ENCODE results near the gene NT5DC4.

Gene NT5DC4

DNA sequence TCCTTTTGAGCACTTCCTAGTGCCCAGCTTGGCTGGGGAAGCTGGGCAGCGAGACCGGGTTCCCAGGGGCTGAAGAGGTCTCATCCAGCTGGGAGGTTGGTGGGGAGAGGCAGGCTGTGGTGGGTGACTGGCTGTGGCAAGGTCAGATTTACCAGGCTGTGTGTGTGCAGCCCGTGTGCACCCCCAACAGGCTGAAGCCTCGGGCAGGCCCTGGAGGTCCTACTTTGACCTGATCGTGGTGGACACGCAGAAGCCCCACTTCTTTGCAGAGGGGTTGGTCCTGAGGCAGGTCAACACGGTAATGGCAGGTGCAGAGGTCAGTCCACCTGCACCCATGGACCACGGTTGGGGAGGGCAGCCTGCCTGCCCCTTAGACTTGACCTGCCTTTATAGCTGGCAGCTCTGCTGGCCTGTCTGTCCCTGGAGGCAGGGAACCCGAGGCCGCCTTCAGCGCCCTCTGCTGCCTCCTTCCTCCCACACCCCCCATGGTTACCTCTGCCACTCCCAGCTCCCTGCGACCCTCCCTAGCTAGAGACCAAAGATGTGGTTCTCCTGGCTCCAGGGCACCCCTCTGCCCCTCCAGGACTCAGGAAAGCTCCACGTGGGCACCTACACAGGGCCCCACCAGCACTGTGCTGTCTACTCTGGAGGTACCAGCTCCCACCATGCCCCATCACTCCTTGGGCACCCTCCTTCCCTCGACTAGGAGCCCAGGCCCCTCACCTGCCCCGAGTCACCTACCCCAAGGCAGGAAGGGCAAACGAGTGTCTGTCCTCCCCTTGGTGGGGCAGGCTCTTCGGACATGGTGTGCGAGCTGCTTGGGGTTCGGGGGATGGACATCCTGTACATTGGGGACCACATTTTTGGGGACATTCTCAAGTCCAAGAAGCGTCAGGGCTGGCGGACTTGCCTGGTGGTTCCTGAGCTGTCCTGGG, 4.0 kb downstream of the NT5DC4 start:
- DNase-seq: peak in 1 of 2 donors; percentile 40

DNA sequence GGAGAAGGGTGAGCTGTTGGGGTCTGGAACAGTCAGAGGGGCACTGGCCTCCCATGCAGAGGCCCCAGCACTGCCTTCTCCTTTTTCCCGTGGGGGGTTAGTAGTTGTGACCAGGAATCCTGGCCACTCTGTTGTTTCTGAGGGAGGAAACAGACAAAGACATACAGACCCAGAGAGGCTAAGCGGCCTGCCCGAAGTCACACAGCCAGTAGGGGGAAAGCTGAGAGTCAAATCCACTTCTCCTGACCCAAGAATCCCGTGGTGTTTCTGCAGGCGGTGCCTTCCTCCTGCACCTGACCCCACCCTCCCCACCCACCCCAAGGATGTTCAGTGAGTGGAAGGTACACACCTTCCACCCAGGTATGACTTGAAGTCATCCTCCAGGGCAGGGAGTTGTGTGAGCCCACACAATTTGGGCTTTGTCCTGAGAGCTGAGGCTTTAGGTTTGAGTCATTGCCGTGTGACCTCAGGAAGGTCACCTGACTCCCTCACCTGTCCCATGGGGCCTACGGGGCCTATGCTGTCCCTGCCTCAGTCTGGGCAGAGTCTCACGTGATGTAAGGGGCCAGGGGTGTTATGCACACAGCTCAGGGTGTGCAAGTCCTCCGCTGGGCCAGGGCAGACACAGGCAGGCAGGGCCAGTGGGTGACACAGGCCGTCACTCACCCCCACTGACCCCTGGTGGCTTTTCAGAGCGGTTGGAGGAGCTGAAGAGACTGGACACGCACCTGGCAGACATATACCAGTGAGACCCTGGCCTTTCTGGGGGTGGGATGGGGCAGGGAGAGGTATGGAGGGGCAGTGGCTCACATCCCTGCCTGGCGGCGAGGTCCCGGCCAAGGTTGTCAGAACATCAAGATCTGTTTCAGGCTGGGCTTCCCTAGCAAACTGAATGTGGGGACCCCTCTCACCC, 5.0 kb downstream of the NT5DC4 start:
- DNase-seq: no peak

DNA sequence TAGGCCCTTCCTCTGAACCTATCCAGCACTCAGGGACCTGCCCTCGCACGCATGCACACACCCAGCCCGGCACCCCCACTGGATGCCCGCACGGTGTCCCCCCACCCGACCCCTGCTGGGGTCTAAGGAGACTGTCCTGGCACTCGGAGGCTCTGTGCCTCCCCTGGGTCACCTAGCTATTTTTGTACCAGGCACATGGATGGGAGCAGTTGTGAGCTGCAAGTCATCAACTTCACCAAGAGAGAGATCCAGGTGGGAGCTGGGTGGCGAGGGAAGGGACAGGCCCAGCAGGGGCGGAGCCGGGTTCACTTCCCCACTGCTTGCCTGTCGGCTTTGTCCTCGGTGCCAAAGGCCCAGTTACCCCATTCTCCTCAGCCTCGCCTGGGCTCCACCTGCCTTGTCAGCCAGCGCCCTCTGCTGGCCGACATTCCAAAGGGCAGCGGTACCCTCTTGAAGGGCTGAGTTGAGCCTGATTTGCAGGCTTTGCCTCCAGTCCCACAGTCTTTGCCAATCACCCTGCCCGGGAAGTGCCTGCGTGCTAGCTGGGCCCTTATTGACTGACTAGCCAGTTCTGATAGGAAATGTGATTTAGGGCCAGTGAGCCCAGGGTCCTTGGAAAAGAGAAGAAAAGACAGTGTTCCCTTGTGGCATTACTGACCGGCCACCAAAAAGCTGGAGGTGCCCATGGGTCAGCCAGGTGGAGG, 5.8 kb downstream of the NT5DC4 start:
- peak; percentile 68 to 89 for DNase-seq

DNA sequence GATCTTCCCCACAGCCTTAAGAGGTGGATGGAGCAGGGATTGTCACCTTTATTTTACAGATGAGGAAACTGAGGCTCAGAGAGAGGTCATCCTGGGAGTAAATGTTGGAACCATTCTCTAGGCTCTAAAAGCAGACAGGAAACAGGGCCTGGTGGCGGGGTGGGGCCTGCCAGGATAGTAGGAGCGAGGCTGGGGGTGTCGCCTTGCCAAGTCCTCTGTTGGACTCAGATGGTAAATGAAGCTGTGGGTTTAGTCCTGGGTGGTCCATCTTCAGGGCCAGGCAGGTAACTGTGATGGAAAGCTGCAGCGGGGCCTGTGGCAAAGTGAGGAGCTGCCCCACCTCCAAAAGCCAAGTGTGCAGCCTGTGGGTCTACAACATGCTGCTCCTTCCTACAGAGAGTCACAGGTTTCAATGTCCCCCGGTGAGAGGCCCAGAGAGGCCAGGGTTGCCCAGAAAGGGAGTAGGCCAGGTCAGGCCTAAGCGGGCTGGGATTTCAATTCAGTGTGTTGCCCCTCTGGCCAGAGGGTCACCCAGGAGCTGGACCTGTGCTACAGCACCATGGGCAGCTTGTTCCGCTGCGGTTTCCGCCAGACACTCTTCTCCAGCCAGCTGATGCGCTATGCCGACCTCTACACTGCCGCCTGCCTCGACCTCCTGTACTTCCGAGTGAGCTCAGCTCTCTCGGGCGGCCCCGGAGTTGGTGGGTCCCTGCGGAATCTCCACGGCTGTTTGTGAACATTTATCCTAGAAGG, 6.6 kb downstream of the NT5DC4 start:
- DNase-seq: no peak

DNA sequence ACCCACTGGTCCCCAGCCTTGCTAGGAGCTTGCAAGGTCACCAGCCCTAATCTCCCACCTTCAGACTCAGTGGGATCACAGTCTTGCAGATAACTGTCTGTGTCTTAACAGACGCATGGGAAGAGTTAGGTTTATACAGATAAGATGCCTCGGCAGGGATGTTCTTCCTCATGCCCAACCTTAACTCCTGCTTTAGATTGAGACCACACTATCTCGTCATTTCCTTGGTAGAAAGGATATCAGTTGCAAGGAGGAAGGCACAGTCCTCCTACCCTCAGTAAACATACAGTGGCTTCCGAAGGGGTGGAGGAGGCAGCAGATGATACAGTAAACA, 7.2 kb downstream of the NT5DC4 start:
- no peak for DNase-seq

DNA sequence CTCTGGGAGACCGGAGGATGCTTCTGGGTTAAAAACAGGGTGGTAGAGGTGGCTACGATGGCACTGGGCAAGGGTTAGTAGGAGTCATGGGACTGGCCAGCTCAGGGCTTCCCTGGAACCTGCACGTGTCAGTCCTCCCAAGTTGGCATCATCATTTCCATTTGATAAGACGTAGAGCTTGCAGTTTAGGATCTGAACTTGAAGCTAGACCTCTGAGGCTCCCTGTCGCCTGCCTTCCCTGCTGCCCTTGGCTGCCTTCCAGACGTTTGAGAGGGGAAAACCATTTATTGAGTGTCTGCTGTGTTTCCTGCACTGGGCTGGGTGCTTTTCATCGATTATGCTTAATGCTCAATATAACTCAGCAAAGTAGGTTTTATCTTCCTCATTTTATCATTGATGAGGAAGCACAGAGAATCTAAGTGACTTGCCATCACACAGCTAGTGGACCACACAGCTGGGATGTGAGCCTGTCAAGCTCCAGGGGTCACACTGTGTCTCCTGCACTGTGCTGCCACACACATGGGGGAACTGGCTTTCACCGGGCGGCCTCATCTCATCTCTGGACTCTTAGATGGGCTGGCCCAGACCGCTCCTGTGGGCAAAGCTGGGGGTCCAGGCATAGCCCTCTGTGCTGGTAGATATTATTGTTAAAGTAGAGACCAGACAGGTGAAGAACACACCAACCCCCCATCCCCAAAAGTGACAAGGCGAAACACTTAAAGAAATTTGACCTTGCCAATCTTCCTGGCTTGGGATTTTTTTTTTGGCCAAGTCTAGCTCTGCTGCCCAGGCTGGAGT, 7.8 kb downstream of the NT5DC4 start:
- DNase-seq: no peak

DNA sequence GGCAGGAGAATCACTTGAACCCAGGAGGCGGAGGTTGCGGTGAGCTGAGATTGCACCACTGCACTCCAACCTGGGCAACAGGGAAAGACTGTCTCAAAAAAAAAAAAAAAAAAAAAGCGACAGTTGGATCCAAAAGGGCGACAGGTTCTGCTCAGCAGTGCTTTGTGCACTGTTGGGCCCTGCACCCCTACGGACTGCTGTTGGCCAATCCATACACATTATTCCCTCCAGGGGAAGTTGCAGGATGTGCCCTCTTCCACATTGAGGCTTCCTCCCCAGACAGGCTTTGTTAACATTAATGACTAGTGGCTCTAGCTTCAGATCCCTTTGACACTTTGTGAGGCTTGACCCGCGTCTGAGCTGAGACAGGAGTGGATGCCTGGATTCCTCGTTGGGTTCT, 9.4 kb downstream of the NT5DC4 start:
- no peak for DNase-seq

DNA sequence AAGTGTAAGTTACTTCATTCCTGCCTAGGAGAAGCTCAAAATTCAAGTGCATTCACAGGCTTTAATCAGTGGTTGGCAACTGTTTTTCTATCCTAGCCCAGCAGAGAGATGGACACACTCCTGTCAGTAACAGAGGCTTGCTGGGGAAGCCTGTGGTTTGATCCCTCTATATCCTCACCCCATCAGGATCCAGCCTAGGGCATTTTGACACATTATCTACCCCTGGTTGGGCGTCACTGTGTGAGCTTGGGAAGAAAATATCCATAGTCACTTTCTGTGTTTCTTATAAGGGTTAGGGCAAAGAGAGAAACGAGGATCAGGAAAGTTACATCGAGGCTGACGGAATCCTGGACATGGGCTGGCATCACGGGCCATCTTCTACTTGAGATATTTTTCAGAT, 10.0 kb downstream of the NT5DC4 start:
- DNase-seq: no peak

DNA sequence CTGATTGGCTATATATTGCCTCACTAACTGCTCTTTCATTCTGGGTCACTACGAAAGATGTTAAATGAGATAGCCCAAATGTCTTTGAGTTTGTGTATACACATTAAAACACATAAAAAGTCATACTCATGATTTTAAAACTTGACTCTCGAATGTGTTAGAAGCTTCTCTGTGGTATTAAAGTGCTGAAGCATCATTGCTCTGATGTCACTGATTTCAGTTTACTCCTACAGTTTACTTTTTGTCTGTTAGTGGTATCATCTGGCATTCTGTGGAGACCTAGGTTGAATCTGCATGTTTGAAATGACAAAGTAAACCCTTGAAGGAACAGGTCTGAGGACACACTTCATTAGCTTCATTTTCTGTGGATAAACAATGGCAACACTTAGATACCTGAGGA, 10.7 kb downstream of the NT5DC4 start:
- no peak for DNase-seq

DNA sequence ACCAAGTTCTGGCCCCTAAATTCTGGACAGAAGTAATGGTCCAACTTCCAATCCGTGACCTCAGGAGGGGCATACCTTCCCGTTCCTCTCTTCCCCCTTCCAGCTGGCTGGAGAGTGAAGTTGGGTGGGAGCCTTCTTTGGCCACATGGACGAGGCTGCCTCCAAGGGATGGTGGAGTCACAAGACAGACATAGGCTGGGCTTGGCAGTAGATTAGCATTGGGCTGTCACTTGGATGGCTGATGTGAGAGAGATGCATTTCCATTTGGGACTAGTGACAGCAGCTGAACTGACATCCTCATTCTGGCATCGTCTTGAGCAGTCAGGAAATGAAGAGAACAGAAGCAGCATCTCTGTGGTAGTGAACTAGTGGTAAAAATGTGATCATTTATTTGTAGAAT, 12.6 kb downstream of the NT5DC4 start:
- DNase-seq: no peak

DNA sequence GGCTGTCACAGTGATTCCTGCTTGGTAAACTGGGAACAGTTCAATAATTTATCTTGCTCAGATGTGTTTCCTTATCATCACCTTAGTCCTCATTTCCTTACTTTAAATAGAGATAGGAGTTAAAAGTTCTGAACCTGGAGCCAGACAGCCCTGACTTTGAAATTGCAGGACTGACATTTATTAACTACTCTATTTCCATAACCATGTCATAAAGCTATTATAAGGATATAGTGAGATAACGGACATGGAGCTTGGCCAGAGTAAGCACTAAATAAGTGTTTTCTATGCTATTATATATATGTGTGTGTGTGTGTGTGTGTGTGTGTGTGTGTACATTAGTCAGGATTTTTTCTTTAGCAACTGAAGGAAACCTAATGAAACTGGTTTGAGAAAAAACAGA, 13.1 kb downstream of the NT5DC4 start:
- no peak for DNase-seq

DNA sequence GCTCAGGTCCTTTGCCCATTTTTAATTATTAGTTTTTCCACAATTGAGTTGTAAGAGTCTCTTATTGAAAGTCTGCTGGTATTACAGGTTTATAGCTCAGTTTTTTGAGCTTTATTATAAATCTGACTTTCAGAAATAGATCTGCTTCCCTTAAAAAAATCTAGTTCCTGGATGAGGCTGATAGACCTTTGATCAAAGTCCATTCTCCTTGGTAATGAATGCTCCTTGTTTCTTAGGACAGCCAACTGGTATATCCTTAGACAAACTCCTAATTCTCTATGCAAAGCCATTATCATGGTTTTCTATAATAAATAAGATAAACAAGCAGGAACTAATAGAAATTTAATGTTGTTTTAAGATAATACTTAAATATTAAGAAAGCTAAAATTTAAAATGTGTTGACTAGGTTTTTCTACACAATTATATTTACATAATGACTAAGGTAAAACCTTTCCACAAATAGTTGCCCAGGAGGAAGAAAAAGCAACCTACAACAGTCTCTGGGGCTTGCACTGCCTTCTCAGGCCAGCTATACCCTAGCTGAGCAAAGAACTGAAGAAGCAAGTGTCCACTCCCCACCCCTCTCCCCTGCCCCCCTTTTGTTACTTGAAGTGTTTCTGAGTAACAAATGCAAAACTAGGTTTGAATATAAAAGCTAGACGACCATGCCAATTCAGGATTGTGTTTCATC, 16.9 kb downstream of the NT5DC4 start:
- no peak for DNase-seq

DNA sequence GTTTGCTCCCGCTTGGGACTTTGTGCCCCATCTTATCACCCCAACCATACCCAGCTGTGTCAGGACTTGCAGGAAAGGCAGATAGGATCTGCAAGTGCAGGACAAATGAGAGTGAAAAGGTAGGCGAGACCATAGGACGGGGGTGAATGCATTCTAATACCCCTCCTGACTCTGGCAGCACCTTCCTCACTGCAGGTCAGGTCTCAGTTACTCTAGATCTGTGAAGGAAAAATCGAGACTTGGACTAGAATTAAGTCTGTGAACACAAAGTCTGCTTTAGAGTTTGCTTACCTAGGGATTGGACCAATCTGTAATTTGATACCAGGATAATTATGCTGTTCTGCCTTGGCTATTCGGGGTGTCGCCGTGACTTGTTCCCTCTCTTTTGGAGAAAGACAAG, 19.7 kb downstream of the NT5DC4 start:
- no peak for DNase-seq

DNA sequence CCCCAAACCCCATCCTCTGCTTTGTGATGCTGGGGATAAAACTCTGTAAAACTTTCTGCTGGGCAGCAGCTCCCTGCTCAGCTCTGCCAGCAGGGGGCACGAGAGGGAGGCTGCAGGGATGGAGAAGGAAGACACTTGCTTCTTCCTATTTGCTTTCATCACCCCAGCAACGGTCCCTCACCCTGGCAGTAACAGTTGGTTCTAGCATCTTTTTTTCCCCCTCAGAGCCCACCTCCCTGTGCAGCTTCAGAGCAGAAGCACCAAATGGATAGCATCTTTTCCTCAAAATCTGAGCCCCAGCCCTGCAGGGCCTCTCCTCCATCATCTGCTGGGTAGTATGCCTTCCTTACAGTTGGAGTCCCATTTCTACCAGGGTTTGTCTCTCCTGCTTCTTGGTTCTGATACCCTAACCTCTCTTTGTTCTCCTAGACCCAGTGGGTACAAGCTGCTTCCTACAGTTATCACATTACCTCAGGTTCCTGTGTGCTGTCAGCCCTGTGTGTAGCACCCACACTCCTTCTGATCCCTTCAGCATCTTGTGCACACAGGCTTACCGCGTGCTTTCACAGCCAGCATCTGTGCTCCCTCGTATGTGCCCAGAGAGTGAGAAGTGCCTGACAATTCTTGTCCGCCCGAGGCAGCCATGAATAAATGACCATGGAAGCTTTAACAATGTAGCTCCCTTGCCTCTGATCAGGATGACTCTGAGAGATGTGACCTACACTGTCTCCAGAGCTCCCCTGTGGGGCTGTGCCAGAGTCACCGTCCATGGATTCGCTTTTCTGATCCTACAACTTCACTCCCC, 29.1 kb downstream of the NT5DC4 start:
- peak; percentile 52 to 84 for DNase-seq

DNA sequence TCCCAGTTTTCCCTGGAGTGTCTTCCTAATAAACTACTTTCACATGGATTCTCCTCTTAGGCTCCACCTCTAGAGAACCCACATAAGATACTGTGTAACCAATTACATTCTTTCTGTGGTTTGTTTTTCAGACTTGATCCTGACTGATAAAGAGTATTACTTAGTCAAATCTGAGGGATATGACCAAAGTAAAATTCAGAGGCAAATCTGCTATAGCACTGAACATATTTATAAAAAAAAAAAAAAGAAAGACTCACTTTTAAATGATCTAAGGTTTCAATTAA, 29.7 kb downstream of the NT5DC4 start:
- no peak for DNase-seq

DNA sequence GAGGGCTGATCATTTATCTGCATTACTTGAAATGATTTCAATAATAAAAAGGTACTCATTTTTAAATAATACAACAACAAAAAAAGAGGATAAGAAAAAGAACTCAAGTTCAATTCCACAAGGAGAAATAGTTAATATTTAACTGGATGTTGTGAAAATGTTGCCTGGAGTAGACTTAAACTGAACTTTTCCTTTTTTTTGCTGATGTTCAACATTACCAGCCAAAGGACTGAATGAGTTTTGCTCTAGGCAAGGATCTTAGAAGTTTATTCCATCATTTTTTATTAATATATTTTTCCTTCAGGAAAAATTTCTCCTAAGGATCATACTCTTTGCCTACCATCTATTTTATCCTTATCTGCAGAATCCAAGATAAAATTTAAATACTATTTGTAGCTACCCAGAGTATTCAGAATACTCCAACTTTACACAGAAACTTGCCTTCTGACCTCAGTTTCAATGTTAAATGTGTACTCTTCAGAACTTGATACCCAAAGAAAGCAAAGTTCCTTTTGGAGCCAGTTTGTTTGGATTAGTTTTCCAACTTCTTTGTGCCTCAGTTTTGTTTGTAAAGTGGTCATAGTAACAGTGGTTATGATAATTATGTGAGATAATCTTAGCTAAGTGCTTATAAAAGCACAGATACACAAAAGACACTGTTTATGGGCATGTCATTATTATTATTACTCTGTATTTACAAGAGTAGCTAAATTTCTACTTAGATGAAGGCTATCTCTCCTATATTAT, 30.8 kb downstream of the NT5DC4 start:
- no peak for DNase-seq

DNA sequence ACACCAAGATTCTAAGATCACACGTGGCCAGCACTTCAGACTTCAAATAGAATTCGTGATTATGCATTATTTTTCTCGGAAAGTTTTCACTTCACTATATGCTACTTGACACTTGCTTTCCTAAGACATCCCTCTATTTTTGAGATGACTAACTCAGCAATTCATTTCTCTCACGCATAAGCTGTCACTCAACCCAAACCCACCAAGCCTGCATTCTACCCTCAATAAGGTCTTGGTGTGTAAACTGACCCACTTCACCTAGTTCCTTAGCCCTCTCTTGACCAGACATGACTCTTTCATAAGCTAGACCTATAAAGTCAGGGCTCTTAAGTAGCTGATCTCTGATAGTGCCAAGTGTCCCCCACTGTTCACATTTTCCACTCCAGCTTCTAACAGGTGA, 31.8 kb downstream of the NT5DC4 start:
- no peak for DNase-seq

DNA sequence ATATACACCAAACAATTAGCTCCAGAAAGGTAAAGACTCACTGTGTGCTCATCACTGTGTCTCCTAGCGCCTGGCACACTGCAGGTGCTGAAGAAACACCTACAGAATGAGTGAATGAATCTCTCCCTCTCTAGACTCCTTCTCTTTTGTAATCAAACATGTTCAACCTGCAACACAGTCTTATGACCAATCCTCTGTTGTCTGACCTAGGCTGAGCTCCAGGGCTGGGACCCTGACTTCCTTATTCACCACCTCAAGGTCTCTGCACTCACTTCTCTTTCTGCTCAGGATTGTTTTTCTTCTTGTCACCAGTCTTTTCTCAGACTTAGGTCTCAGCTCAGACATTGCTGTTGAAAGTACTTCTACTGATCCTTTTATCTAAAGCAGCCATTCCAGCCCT, 33.7 kb downstream of the NT5DC4 start:
- DNase-seq: peak in 1 of 2 donors; percentile 39

DNA sequence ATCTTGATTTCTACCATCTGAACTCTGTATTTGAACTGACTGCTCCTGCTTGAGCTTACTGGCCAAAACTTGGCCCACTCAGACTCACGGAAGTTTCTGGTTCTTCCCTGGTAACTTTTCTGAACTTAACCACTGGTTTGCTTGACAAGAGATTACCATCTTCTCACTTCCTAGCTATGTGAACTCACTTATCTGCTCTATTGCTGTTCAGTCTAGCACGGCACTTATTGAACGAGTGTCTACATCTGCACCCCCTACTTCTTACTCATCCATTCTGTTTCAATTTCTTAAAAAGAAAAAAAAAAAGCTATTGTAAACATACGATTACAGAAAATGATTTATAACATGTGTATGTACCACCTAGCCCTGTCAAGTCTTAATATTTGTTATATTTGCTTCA, 34.6 kb downstream of the NT5DC4 start:
- no peak for DNase-seq

DNA sequence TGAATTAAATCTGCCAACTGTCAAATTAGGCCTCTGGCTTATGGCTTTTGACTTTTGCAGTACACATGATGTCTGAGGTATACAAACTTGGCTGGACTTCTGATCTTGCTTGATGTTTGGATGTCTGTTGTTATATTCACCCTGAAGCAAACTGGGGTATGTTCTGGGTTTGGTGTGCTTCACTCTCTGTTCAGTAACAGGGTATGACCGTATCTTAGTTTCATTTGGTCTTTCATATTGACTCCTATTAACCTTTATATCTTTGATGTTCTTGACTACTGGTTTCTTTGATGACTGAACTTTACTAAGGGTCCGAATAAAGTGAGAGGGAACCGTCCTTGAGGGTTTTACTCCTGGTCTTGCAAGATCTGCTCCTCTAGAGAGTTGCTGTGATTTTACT, 35.4 kb downstream of the NT5DC4 start:
- DNase-seq: no peak

Measured in bone marrow (tissue), 2 donors.